DOHH2 (cell line): ENCODE measurements around the gene ATAD2B.

Experiments
- EZH2phosphoT487 ChIP-seq: fragments of 200-600 bp; sonication (generic); IDR thresholded peaks from 2 replicates; pipeline ENCODE4 v1.6.1; 2017; ENCODE audit warnings: borderline replicate concordance, mild to moderate bottlenecking, antibody characterized with exemption, low read length, moderate library complexity, mixed read lengths
- TF ChIP-seq, protein P1 (sequence below): fragments of 200-600 bp; sonication (generic); IDR thresholded peaks from one replicate; pipeline ENCODE4 v1.5.1; 2014; ENCODE audit warnings: antibody characterized with exemption, mild to moderate bottlenecking, low read depth, low read length; ENCODE audit not compliant: poor library complexity, severe bottlenecking

- TF ChIP-seq, protein P1, sequence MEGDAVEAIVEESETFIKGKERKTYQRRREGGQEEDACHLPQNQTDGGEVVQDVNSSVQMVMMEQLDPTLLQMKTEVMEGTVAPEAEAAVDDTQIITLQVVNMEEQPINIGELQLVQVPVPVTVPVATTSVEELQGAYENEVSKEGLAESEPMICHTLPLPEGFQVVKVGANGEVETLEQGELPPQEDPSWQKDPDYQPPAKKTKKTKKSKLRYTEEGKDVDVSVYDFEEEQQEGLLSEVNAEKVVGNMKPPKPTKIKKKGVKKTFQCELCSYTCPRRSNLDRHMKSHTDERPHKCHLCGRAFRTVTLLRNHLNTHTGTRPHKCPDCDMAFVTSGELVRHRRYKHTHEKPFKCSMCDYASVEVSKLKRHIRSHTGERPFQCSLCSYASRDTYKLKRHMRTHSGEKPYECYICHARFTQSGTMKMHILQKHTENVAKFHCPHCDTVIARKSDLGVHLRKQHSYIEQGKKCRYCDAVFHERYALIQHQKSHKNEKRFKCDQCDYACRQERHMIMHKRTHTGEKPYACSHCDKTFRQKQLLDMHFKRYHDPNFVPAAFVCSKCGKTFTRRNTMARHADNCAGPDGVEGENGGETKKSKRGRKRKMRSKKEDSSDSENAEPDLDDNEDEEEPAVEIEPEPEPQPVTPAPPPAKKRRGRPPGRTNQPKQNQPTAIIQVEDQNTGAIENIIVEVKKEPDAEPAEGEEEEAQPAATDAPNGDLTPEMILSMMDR: no peak
- TF ChIP-seq EZH2phosphoT487: no peak
Observed at GRCh38 chr2:23944527-23944926, 17.6 kb upstream of the ATAD2B start.
